ENCODE data around the gene IPPK.

The IPPK gene

GRCh38 chr9:92637886-92638620 lies 31.9 kb downstream of the IPPK start:
- in situ Hi-C loops (cut with HindIII; ENCODE audit: low sequenced_read_pairs): no loop called here
- no peak for DNase-seq (ENCODE audit: low read depth, low spot score)
- H3K4me3 ChIP-seq (ENCODE audit: low read depth, low read length): no peak overlapping the region
- TF ChIP-seq, protein P1, sequence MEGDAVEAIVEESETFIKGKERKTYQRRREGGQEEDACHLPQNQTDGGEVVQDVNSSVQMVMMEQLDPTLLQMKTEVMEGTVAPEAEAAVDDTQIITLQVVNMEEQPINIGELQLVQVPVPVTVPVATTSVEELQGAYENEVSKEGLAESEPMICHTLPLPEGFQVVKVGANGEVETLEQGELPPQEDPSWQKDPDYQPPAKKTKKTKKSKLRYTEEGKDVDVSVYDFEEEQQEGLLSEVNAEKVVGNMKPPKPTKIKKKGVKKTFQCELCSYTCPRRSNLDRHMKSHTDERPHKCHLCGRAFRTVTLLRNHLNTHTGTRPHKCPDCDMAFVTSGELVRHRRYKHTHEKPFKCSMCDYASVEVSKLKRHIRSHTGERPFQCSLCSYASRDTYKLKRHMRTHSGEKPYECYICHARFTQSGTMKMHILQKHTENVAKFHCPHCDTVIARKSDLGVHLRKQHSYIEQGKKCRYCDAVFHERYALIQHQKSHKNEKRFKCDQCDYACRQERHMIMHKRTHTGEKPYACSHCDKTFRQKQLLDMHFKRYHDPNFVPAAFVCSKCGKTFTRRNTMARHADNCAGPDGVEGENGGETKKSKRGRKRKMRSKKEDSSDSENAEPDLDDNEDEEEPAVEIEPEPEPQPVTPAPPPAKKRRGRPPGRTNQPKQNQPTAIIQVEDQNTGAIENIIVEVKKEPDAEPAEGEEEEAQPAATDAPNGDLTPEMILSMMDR (IDR thresholded peaks at IDR 0.05; ENCODE audit: low read depth, low read length): no peak

- TF ChIP-seq, protein P1 (IDR thresholded peaks at IDR 0.05; ENCODE audit: low read depth, low read length): no peak
- no peak overlapping the region for H3K4me3 ChIP-seq (ENCODE audit: low read depth, low read length)
- in situ Hi-C loops (cut with HindIII; ENCODE audit: low sequenced_read_pairs): no loop called here
- no peak for DNase-seq (ENCODE audit: low read depth, low spot score)
Observed at GRCh38 chr9:92637326-92637725, 32.6 kb downstream of the IPPK start.

DNA sequence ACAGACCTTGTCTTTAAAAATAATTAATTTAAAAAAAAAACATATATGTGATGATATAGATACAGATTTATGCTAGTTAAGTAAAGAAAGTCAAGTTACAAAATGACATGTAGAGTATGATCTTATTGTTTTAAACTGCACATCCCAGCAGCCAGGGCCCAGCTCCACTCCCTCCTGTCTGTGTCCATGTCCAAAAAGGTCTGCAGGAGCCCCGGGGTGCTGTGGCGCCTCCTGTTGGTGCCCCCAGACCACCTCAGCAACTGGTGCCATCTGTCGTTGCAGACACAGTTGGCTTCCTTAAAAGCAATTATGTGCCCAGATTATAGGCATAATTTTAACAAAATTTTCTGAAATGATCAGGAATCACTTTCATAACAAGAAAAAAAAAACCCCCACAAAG lies 33.3 kb downstream of the IPPK start:
- H3K4me3 ChIP-seq (ENCODE audit: low read depth, low read length): no peak overlapping the region
- in situ Hi-C loops (cut with HindIII; ENCODE audit: low sequenced_read_pairs): no loop called here
- no peak for DNase-seq (ENCODE audit: low read depth, low spot score)
- TF ChIP-seq, protein P1 (IDR thresholded peaks at IDR 0.05; ENCODE audit: low read depth, low read length): peak; percentile 24

DNA sequence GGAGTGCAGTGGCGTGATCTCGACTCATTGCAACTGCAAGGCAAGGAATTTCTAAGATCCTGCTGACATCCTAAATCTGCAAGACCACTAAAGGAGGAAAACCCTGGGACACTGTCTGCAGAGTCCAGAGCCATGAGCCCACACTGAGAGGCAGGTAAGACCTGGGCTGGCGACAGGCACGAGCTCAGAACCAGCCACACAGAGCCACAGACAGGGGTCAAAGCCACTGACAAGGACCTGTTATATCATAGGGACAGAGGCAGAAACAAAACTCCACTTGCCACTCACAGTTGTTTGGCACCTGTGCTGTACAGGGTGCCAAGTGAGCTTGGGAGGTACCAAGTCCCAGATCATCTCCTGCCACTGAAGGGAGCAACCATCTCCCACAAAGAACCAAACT lies 34.2 kb downstream of the IPPK start:
- in situ Hi-C loops (cut with HindIII; ENCODE audit: low sequenced_read_pairs): no loop called here
- TF ChIP-seq, protein P1 (IDR thresholded peaks at IDR 0.05; ENCODE audit: low read depth, low read length): no peak
- no peak overlapping the region for H3K4me3 ChIP-seq (ENCODE audit: low read depth, low read length)
- no peak for DNase-seq (ENCODE audit: low read depth, low spot score)

- H3K4me3 ChIP-seq (ENCODE audit: low read depth, low read length): no peak overlapping the region
- in situ Hi-C loops (cut with HindIII; ENCODE audit: low sequenced_read_pairs): no loop called here
- TF ChIP-seq, protein P1 (IDR thresholded peaks at IDR 0.05; ENCODE audit: low read depth, low read length): peak; percentile 97
- DNase-seq (ENCODE audit: low read depth, low spot score): peak; percentile 79
Observed at GRCh38 chr9:92634712-92635605, 35.0 kb downstream of the IPPK start.

- no peak for DNase-seq (ENCODE audit: low read depth, low spot score)
- TF ChIP-seq, protein P1 (IDR thresholded peaks at IDR 0.05; ENCODE audit: low read depth, low read length): no peak
- H3K4me3 ChIP-seq (ENCODE audit: low read depth, low read length): no peak overlapping the region
- in situ Hi-C loops (cut with HindIII; ENCODE audit: low sequenced_read_pairs): no loop called here
Observed at GRCh38 chr9:92633614-92634278, 36.2 kb downstream of the IPPK start.
